AG09309 (cell line): ENCODE measurements around the gene AKR1A1.

Source experiments
- DNase-seq: peaks from one replicate; pipeline ENCODE4 v3.0.0-alpha.2; 2010; ENCODE audit warnings: low read depth
- H3K4me3 ChIP-seq: 2 replicates; pipeline ENCODE4 v1.5.1; 2011; ENCODE audit warnings: mild to moderate bottlenecking, low read depth, low read length, moderate library complexity; ENCODE audit not compliant: control insufficient read depth
- CTCF ChIP-seq: IDR thresholded peaks from 2 replicates; pipeline ENCODE4 v1.5.1; 2011; ENCODE audit warnings: mild to moderate bottlenecking, low read depth, low read length, inconsistent platforms; ENCODE audit not compliant: insufficient read depth, control insufficient read depth; ENCODE audit errors: missing control alignments

The AKR1A1 gene

GRCh38 chr1:45604239-45604638 is 53.6 kb downstream of the AKR1A1 start:
- H3K4me3 ChIP-seq, result no peak overlapping the region
- DNase-seq, result no peak
- TF ChIP-seq CTCF, result no peak

GRCh38 chr1:45607404-45608074 is 56.9 kb downstream of the AKR1A1 start:
- TF ChIP-seq CTCF, result no peak
- DNase-seq, result no peak
- H3K4me3 ChIP-seq, result no peak overlapping the region

- TF ChIP-seq CTCF, result no peak
- DNase-seq, result no peak
- no peak overlapping the region for H3K4me3 ChIP-seq
Observed at GRCh38 chr1:45608175-45609156, 57.8 kb downstream of the AKR1A1 start.

- H3K4me3 ChIP-seq, result no peak overlapping the region
- no peak for DNase-seq
- no peak for TF ChIP-seq CTCF
Observed at GRCh38 chr1:45610589-45611226, 60.1 kb downstream of the AKR1A1 start.

GRCh38 chr1:45612941-45613579 is 62.4 kb downstream of the AKR1A1 start:
- no peak for DNase-seq
- H3K4me3 ChIP-seq, result no peak overlapping the region
- no peak for TF ChIP-seq CTCF

- TF ChIP-seq CTCF, result no peak
- H3K4me3 ChIP-seq, result no peak overlapping the region
- no peak for DNase-seq
Observed at GRCh38 chr1:45615885-45616284, 65.3 kb downstream of the AKR1A1 start.
